T-helper 2 cell treated with Interferon-gamma antibody and Interleukin-4, amounts not matched to agents 100 ng/mL and 5 ng/mL, for 36 hours (primary cell): Measurements from ENCODE around the gene FAM117A. TPM values are rescaled to one million over a fixed set of nuclear protein-coding genes. Genes with fewer than 3 reads are reported as not detected.
"Not testable (repeated sequence)": the region's sequence is repeated elsewhere in the genome, so short reads cannot be mapped to it uniquely, and the experiment has no call there.

Experiments
- intact Hi-C: fragments of 100-400 bp; cut with micrococcal nuclease; formaldehyde crosslinking; loops from one replicate; pipeline ENCODE4 v1.15.1; 2023
- total RNA-seq: library from RNA; stranded (reverse); gene quantifications from 2 replicates; pipeline ENCODE4 v1.2.3, GENCODE V29; 2022

The FAM117A gene
- total RNA-seq, 1 donor from 2014 or later: 33.1 TPM

DNA sequence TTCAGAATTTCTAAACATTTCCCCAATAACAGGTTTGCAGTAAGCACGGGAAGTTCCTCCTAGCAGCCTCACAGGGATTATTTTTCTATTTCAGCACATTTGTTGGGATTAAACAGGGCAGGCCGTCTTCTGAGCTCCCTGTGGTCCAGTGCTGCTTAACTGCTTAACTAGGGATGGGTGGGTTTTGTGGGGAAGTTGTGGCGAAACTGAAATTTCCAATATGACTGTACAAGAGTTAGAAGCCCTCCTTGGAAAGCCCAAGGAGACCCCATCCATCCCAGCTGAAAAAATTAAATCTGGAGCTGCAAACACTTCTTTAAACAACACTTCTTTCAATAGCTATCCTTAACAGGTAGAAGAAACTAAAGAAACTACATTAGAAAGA, 22.2 kb downstream of the FAM117A start:
- intact Hi-C loops: no loop called here

DNA sequence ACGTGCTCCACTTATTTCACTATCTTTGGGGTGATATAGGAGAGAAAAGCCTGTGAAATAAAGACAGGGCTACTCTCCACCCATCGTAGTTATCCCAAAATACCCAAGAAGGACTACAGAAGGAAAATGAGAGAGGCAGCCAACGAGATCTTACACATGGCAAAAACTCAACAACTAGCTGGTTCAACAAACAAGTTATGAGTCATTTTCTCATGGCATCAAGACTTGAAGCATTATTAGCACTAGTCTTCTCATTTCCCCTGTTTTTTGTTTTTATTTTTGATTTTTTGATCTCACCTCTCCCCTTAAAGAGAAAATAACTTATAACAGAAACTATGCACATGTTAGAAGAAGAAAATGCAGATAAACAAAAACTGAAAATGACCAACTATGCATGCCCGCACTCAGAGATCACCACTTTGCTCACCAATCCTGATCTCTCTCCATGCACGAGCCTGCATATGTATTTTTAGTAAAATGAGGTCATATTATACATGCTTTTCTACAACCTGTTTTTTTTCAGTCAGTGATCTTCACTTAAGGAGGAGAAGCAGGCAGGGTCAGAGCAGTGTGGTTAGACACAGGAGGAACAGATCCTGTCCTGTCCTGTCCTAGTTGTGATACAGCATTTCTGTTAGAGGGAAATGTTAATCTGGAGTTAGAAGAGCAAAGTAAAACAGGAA, 22.8 kb downstream of the FAM117A start:
- intact Hi-C loops: no loop called here

DNA sequence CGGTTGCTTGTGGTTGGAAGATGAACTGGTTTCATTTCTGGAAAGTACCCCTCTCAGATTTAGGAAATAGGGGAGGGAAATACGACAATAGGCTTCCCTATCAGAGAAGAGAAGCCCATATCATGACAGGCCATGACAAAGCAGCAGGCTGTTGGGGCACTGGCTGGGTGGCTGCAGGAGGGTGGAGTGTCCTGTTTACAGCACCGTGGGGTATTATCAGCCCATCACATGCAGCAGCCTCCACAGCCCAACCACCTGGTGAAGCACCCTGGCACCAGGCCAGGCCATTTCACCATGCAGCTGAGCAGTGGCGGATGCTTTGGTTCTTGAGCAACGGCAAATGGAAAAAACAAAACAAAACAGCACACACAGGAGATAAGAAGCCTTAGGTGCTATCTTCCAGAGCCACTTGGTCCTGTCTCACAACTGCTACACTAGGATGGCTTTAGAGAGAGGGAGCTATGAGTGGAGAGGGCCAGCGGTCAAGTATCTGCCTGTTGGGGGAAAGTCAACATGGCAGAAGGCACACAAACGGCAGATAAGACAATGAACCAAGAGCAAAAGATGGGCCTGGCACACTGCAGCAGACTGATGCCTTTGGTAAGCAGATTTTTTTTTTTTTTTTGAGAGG, 24.2 kb downstream of the FAM117A start:
- intact Hi-C loops: loop anchor here (1.0 kb wide), 5 partner anchors 9 to 61 kb away; partner anchors contain the start of genes FAM117A, KAT7 and SPOP

DNA sequence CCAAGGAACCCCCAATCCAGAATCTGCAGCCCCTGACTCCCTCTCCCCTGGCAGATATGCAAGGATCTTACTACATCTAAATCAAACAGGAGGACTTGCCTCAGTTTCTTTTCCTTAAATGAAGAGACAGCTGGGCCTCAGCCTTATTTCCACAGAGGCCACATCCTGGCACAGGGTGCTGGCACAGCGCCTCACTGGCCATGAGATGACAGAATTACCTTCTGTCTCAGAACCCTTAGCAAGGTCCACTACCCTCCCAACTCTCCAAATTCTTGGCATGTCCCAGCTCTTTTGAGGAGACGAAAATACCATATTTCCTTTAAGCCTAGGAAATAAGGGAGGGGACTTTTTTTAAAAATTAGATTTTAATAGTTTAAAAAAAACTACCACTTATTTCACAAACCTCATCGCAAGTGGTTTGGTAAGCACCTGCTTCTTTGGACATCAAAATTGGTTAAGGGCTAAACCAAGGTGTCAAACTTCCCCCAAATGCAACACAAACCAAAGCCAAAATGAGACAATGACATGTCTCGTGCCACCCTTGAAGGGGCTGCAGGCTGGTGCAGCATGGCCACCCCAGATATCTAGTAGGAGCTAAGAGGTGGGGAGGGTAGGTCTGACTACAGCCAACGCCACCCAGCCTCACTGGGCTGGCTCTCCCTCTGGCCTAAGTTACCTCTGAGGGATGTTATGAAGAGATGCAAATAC, 25.3 kb downstream of the FAM117A start:
- intact Hi-C loops: loop anchor here (1.0 kb wide), 5 partner anchors 10 to 60 kb away; partner anchors contain the start of genes FAM117A, KAT7 and SPOP

DNA sequence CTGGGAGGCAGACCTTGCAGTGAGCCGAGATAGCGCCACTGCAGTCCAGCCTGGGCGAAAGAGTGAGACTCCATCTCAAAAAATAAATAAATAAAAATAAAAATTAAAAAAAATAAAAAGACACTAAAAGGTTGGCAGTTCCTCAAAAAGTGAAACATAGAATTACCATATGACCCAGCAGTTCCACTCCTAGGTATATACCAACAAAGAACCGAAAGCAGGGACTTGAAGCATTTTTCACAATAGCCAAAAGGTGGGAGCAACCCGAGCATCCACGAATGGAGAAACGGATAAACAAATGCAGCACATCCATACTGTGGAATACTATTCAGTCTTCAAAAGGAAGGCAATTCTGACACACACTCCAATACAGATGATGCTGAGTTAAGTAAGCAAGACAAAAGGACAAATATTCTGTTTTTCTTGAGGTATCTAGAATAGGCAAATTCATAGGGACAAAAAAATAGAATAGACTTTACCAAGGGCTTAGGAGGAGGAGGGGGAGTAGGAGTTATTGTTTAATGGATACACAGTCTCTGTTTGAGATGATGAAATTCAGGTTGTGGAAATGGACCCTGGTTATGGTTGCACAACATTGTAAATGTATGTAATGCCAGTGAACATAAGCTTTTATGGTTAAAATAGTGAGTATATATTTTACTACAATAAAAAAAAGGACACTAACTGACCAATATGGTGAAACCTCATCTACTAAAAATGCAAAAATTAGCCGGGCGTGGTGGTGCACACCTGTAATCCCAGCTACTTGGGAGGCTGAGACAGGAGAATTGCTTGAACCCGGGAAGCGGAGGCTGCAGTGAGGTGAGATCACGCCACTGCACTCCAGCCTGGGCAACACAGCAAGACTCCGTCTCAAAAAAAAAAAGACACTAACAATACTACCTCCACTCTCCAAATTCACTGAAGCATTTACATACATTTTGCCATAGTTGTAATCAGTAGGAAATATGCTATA, 29.1 kb downstream of the FAM117A start:
- intact Hi-C loops: no loop called here

DNA sequence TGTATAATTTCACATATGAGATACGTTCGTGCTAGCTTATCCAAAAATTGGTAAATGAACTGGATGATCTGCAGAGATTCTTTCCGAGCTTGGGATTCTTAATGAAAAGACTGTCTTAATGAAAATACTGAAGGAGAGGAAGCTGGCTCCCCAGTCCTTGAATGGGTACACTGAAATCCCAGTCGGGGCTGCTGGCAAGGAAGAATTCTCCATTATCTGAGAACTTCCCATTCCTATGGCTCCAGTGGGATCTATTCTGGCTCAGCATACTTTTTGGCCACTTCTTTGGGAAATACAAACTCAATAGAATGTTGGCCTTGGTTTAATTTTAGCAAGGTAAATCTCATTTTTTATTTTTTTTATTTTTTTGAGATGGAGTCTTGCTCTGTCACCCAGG, 32.5 kb downstream of the FAM117A start:
- intact Hi-C loops: no loop called here

DNA sequence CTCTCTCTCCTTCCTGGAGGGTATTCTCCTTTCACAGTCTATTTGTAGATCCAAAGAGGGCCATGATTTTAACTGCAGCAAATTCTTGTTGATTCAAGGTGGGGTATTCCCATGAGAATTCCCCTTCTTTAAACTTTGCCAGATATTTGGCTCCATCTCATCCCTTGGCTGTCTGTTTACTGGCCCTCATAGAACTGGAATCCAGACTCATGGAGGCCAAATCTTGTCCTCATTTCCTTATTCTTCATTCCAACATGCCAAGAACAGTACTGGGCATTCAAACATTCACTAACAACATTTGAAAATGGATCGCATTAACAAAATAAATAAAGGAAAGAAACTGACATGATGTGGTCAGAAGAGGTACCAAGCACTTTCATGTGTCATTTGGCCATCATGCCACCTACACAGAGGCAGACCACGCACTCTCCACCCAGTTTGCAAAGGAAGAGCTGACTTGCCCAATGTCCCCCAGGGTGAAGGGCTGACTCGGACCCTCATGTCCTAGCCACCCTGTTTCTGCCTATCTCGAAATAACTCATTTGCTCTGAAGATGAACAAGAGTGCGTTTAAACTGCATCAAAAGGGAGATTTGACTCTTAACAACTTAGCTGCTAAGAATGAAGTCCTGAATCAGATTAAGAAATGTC, 33.0 kb downstream of the FAM117A start:
- intact Hi-C loops: no loop called here

DNA sequence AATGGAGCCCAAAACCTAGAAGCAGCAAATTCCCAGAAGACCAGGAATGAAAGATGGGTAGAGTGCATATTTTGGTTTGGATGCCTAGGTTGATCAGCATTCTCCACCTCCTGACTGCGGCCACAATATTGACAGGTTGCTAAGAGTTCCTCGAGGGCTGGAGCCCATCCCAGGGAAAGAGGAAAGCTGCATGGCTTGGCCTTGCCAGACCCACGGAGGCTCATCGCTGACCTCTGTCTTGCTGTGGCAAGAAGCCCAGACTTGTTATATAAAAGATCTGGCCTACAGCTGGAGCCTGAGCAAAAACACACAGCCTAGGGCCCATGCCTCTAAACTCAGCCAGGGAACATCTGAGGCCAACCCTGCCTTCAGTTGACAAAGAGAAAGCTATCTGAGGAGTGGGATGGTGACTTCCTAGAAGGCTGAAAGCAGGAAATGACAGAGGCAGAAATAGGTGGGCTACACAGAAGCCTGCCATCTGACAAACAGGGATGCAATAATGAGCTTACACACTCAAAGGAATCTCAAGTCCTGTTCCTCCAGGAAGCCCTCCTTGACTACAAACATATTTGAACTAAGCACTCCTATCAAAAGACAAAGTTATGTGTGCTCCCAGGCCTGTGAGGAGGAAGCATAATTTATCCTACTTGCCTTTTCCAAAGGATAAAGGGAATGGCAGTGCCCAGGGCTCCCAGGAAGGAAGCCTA, 33.7 kb downstream of the FAM117A start:
- intact Hi-C loops: no loop called here

DNA sequence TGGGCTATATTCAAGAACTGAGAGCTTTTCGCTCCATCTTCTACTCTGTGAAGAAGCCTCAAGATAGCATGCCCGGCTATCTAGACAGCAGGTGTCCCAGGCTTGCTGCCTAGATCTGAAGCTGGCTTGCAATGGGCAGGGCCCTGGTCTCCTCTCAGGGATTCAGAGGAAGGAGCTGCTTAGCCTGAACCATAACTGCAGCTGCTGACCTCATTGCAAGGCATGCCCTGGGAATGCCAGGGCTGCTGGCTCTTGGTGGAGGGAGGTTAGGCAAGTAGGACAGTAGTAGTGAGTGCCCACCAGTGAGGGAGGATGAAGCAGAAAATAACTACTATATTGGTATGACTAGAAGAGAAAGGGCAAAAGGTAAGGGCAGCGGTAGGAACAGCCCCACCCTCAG, 34.9 kb downstream of the FAM117A start:
- intact Hi-C loops: no loop called here

DNA sequence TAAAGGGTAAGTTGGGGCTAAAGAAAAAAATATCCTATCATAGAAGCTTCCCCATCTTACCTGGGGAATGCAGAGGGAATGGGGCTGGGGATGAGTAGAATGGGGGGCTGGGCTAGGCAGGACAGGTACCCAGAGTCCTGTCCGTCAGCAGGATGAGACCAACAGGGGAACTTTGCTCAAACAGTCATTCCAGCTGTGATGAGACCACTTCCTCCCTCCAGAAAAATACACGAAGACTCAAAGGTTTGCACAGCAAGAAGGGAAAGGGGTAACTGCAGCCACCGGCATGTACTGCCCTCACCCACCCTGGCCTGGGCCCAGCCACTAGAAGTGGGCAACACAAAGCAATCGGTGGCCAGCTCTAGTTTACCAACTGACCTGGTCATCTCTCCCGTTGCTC, 35.5 kb downstream of the FAM117A start:
- intact Hi-C loops: no loop called here

DNA sequence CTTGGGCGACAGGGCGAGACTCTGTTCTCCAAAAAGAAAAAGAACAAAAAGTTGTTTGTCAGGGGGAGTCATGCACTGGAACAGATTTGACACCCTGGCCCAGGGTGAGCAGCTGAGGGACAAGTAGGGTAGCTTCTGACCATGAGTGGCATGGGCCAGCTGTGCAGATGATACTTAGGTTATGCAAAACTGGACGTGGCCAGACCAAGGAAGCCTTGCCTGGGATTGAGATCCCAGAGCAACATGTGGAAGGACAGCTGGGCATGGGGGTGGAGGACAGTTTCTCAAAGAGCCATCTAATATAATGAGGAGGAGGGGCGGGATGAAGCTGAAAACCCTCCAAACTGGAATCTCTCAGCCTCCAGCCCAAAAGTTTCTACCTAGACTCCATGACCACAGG, 36.6 kb downstream of the FAM117A start:
- intact Hi-C loops: no loop called here

DNA sequence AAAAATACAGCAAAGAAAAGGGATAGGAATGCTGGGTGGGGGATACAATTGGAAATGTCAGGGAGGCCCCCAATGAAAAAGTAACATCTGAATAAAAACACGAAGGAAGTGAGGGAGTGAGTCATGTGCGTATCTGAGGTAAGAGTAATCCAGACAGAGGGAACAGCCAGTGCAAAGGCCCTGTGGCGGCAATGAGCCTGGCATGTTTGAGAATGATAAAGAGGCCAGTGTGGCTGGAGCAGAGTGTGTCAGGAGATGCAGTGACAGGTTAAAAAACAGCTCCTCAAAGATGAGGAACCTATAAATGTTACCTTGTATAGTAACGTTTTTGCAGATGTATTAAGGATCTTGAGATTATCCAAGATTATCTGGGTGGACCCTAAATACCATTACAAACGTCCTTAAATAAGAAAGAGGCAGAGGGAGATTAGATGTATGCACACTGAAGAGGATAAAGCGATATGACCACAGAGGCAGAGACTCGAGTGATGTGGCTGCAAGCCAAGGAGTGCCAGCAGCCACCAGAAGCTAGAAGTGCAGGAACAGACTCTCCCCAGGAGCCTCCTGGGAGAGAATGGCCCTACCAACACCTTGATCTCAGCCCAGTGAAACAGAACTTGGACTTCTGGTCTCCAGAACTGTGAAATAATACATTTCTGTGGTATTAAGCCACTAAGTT, 38.3 kb downstream of the FAM117A start:
- intact Hi-C loops: no loop called here

DNA sequence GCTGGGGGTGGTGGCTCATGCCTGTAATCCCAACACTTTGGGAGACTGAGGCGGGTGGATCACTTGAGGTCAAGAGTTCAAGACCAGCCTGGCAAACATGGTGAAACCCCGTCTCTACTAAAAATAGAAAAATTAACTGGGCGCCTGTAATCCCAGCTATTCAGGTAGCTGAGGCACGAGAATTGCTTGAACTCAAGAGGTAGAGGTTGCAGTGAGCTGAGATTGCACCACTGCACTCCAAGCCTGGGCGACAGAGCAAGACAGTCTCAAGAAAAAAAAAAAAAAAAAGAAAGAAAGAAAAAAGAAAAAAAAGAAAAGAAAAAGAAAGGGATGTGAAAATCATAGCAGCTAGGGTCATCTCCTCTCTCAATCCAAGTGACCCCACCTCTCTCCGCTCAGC, 39.4 kb downstream of the FAM117A start:
- intact Hi-C loops: not testable (repeated sequence)

DNA sequence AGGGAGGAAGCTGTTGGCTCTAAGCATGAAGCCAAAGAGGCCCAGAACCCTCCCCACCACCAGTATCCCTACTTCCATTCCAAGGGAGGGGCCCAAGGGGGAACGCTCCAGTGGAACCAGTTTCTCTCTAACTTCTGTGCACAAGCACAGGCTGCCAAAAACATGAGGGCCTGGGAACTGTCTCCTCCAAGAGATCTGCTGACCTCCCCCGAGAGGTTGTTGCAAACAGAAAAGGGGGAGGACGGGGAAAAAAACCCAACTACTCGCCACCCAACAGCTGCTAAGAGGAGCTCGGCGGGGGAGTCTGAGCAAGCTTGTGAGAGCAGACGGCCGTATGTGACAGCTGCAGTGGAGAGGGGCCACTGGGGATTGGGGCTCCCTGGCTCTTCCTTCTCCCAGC, 40.5 kb downstream of the FAM117A start:
- intact Hi-C loops: no loop called here

DNA sequence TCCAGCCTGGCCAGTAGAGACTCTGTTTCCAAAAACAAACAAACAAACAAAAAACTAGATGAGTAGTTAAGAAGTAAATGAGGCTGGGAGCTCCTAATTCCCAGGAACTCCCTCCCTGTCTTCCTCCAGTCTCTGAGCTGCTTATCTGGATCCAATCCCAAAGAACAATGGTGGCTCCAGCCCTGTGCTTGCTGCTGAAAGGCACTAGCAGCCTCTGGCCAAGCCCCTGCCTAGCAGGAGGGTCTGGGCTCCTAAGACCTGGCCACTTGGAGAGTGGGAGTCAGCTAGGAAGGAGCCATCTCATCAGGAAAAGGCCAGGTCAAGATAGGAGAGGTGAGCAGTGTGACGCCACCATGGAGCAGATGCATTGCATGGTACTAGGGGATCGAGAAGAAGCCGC, 41.9 kb downstream of the FAM117A start:
- intact Hi-C loops: no loop called here

DNA sequence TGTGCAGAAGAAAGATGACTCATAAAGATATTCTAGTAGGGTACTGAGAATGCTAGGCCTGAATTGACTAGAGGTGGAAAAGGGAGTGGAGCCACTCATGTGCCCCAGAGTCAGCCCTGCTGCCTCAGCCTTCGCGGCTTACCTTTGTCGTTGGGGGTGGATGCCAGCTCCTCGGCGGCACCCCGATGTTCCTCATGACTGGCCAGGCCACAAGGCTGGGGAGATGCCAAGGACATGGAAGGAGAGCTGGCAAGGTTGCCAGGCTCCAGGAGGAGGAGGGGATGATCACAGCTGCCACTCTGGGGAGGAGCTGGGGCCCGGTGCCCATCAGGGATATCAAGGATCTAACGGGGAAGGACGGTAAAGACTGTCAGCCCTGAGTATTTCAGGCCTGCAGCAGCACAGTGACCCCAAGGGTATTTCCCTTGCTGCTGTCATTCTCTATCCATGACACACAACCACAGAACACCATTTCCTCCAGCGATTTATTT, 46.5 kb downstream of the FAM117A start:
- intact Hi-C loops: no loop called here

DNA sequence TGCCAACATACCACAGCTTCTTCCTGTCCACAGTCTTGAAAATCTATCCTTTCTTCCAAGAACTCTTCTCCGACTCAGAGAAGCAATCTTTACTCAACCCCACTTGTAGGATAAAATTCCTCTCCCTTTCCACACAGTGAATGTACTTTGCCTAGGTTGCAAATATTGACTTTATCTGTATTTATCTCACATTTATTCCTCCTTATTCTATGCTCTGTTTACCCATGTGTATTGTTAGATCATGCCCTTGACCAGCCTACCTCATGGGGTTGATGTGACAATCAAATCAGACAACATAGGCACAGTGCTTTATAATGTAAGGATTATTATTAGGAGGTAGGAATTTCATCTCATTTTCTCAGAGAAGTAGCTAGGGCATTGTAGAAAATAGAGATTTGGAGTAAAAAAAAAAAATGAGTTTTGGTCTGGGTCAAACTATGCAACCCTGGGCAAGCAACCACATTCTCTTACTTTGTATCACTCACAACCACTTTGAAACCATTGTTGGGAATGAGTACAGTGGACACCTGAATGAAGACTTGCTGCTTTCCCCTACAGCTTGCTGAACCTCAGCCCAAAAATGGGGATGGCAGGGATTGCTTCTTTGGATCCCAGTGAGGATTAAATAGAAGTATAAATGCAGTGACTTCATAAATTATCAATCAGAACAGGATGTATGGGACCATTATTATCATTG, 47.1 kb downstream of the FAM117A start:
- intact Hi-C loops: no loop called here

DNA sequence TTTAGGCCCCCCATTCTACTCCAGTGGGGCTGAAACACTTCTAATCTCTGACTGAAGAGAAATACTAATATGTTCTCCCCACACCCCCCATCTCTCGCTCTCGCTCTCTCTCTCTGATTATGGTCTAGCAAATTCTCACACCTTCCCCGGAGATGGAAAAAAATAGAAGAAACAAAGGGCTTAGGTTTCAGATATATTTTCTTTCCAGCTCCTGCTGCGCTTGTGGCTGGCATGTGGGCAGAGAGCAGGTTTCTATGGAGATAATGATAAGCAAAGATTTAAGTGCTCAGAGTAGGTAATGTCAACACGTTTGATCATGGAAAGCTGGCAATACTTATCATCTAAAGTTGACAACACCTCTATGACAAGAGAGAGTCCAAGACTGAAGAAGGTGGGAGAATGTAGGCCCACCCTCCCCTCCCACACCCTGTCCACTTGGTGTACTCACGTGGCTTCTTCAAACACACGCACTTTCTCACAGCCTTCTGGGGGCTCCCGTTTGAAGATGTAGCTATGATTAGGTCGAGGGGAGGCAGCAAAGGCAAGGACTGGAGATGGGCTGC, 48.1 kb downstream of the FAM117A start:
- intact Hi-C loops: no loop called here

DNA sequence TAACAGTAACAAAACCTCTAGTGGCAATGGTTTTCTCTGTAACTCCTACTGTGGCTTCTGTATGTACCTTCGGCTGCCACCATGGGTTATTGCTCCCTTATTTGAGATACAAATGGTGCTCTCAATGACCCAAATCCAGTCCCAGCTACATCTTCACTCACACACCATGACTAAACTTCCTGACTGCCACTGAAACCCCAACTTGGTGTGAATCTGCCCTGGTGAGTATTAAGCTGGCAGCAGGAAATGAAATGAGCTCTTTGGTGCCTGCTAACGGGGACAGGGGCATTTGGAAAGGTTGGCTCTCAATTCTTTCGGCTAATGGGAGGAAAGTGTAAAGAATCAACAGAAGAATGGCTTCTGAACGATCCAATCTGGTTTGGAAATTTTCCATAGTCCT, 48.7 kb downstream of the FAM117A start:
- intact Hi-C loops: no loop called here
